MM.1S (cell line): ENCODE results near the gene CD24.

Experiments used
- DNase-seq: peaks from one replicate; pipeline ENCODE4 v3.0.0-alpha.2; 2015
- H2AFZ ChIP-seq: fragments of 300-600 bp; sonication (generic); 2 replicates; pipeline ENCODE4 v1.6.0; 2016; ENCODE audit warnings: antibody characterized with exemption, low read length
- H3F3A ChIP-seq: fragments of 300-600 bp; sonication (generic); 2 replicates; pipeline ENCODE4 v1.6.1; 2016; ENCODE audit warnings: mild to moderate bottlenecking, antibody characterized with exemption, low read length, moderate library complexity, mixed read lengths; ENCODE audit not compliant: insufficient read depth
- H3K27ac ChIP-seq: fragments of 300-600 bp; sonication (generic); 2 replicates; pipeline ENCODE4 v1.5.1; 2016; ENCODE audit warnings: mild to moderate bottlenecking, low read length
- H3K27me3 ChIP-seq: fragments of 300-600 bp; sonication (generic); replicated peaks from 2 replicates; pipeline ENCODE4 v1.6.0; 2016; ENCODE audit warnings: low read length; ENCODE audit not compliant: insufficient read depth
- H3K36me3 ChIP-seq: fragments of 300-600 bp; sonication (generic); replicated peaks from 2 replicates; pipeline ENCODE4 v1.6.1; 2016; ENCODE audit warnings: mild to moderate bottlenecking, low read length, mixed read lengths; ENCODE audit not compliant: insufficient read depth
- H3K4me1 ChIP-seq: fragments of 300-600 bp; sonication (generic); 2 replicates; pipeline ENCODE4 v1.6.1; 2016; ENCODE audit warnings: low read length, mixed read lengths
- H3K4me2 ChIP-seq: fragments of 300-600 bp; sonication (generic); 2 replicates; pipeline ENCODE4 v1.6.0; 2016; ENCODE audit warnings: low read depth, low read length
- H3K4me3 ChIP-seq: fragments of 300-600 bp; sonication (generic); 2 replicates; pipeline ENCODE4 v1.5.1; 2016; ENCODE audit warnings: low read length, mixed read lengths
- H3K79me2 ChIP-seq: fragments of 300-600 bp; sonication (generic); 2 replicates; pipeline ENCODE4 v1.6.1; 2016; ENCODE audit warnings: mixed run types, low read length, mixed read lengths
- H3K9ac ChIP-seq: fragments of 300-600 bp; sonication (generic); 2 replicates; pipeline ENCODE4 v1.6.1; 2016; ENCODE audit warnings: low read length, mixed read lengths
- H3K9me2 ChIP-seq: fragments of 300-600 bp; sonication (generic); replicated peaks from 2 replicates; pipeline ENCODE4 v1.6.1; 2016; ENCODE audit warnings: mild to moderate bottlenecking, low read length, mixed read lengths; ENCODE audit not compliant: insufficient read depth
- H3K9me3 ChIP-seq: fragments of 300-600 bp; sonication (generic); replicated peaks from 2 replicates; pipeline ENCODE4 v1.6.1; 2016; ENCODE audit warnings: mild to moderate bottlenecking, low read length, mixed read lengths; ENCODE audit not compliant: insufficient read depth
- H4K20me1 ChIP-seq: fragments of 300-600 bp; sonication (generic); 2 replicates; pipeline ENCODE4 v1.6.1; 2016; ENCODE audit warnings: mild to moderate bottlenecking, low read length, moderate library complexity, mixed read lengths; ENCODE audit not compliant: insufficient read depth
- EZH2 ChIP-seq: fragments of 300-600 bp; sonication (generic); optimal IDR thresholded peaks from 2 replicates; pipeline ENCODE3; 2017; ENCODE audit warnings: low read depth, mild to moderate bottlenecking, antibody characterized with exemption, low read length, mixed read lengths
- EZH2phosphoT487 ChIP-seq: fragments of 300-600 bp; sonication (generic); IDR thresholded peaks from 2 replicates; pipeline ENCODE4 v1.6.1; 2018; ENCODE audit warnings: antibody characterized with exemption, low read length
- TF ChIP-seq, protein P1 (sequence below): fragments of 300-600 bp; sonication (generic); IDR thresholded peaks from 2 replicates; pipeline ENCODE4 v1.5.1; 2016; ENCODE audit warnings: antibody characterized with exemption, low read length, mixed read lengths

CD24 gene

DNA sequence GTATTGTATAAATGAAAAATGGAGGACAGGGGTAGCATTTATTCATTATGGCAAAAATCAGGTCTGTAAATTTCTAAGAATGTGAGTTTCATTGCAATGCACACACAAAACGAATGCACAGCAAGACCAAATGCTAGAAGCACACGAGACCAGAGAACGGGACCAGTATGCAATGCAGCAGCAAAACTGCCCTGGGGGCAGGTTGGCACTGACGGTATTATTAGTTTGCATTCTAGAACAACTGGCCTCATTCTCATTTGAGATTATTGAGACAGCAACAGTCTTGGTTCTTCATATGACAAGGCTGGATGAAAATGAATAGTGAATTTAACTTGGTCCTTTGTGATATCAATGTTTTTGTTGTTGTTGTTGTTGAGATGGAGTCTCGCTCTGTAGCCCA is 44.5 kb upstream of the CD24 start:
- Histone ChIP-seq H3K9ac (no peak overlapping the region), H3K79me2 (no peaks in the 10 kb centered on the region), H4K20me1 (no peaks in the 10 kb centered on the region), H3K4me3 (no peak overlapping the region), H3K27ac (no peak overlapping the region), H3K9me3 (no peaks in the 10 kb centered on the region), H3F3A (no peaks in the 10 kb centered on the region), H3K36me3 (no peaks in the 10 kb centered on the region), H3K9me2 (no peaks in the 10 kb centered on the region), H3K4me1 (peaks cover 10% of the 10 kb centered on the region), H3K27me3 (no peaks in the 10 kb centered on the region), H2AFZ (no peak overlapping the region), H3K4me2 (no peak overlapping the region)
- TF ChIP-seq, protein P1, sequence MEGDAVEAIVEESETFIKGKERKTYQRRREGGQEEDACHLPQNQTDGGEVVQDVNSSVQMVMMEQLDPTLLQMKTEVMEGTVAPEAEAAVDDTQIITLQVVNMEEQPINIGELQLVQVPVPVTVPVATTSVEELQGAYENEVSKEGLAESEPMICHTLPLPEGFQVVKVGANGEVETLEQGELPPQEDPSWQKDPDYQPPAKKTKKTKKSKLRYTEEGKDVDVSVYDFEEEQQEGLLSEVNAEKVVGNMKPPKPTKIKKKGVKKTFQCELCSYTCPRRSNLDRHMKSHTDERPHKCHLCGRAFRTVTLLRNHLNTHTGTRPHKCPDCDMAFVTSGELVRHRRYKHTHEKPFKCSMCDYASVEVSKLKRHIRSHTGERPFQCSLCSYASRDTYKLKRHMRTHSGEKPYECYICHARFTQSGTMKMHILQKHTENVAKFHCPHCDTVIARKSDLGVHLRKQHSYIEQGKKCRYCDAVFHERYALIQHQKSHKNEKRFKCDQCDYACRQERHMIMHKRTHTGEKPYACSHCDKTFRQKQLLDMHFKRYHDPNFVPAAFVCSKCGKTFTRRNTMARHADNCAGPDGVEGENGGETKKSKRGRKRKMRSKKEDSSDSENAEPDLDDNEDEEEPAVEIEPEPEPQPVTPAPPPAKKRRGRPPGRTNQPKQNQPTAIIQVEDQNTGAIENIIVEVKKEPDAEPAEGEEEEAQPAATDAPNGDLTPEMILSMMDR: no peak
- TF ChIP-seq EZH2phosphoT487: no peak
- TF ChIP-seq EZH2: no peak
- no peak for DNase-seq

DNA sequence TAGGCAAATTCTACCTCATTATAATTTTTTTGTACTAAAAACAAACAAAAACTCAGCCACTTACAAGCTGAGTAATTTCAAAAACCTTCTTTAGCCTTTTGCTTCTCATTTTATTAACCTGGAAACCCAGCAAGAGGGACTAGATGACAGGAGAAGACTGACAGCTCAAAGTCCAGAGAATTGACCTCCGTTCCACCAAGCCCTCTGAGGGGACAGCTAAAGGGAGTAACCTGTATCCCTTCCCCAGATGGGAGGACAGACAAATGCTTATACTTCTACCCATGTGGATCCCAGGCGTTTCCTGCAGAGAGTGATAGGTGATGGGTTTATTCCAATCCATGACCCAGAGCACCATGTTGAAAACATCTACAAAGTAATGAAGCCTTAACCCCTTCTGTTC is 35.0 kb upstream of the CD24 start:
- Histone ChIP-seq H3K4me3 (no peak overlapping the region), H3K79me2 (no peaks in the 10 kb centered on the region), H4K20me1 (no peaks in the 10 kb centered on the region), H2AFZ (no peak overlapping the region), H3K4me1 (no peaks in the 10 kb centered on the region), H3K4me2 (no peak overlapping the region), H3F3A (no peaks in the 10 kb centered on the region), H3K36me3 (no peaks in the 10 kb centered on the region), H3K9me3 (no peaks in the 10 kb centered on the region), H3K27me3 (no peaks in the 10 kb centered on the region), H3K27ac (no peak overlapping the region), H3K9me2 (no peaks in the 10 kb centered on the region), H3K9ac (no peak overlapping the region)
- TF ChIP-seq EZH2phosphoT487 (no peak), EZH2 (no peak)
- TF ChIP-seq, protein P1: no peak
- no peak for DNase-seq

DNA sequence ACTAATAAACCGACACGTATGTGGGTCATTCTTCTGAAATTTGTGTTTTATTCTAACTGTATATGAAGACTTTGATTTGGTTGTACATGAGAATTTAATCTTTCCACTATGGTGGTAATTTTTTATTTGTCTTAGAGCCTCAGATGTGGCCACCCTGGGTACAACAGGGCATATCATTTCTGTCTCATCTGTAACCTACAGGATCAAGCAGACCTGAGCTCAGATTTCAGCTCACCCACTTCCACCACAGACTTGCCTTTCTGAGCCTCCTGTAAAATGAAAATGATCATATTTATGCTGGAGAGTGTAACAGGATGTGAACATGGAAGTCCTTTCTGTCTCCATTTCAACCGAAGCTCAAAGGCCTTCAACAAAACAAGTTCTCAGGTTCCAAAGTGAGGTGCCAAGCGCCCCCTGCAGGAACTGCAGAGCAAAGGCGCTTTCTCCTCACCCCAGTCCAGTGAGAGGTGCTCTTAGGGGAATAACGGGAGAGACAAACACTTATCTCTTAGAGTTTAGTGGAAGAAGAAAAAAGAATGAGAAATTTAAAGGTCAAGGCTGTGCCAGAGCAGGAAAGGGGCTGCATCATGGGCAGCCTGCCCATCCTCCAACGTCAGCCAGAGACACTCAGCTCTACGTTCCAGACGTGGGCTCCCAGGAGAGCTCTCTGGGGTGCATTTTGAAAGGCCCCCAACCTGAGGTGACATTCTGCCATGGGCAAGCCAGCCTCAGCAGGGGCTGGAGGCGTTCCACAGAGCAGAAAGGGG is 23.0 kb upstream of the CD24 start:
- Histone ChIP-seq H3K9ac (no peak overlapping the region), H3F3A (no peaks in the 10 kb centered on the region), H3K79me2 (no peaks in the 10 kb centered on the region), H2AFZ (peak overlapping the region; percentile 28; the same call in 1 of the 2 replicates), H3K36me3 (no peaks in the 10 kb centered on the region), H3K4me1 (no peaks in the 10 kb centered on the region), H3K9me3 (no peaks in the 10 kb centered on the region), H3K4me2 (no peak overlapping the region), H4K20me1 (no peaks in the 10 kb centered on the region), H3K27me3 (no peaks in the 10 kb centered on the region), H3K27ac (no peak overlapping the region), H3K4me3 (no peak overlapping the region), H3K9me2 (no peaks in the 10 kb centered on the region)
- TF ChIP-seq EZH2phosphoT487: no peak
- TF ChIP-seq, protein P1: peak; percentile 87
- peak; percentile 55 for DNase-seq
